ENCODE results near the gene HPCA.

DNA sequence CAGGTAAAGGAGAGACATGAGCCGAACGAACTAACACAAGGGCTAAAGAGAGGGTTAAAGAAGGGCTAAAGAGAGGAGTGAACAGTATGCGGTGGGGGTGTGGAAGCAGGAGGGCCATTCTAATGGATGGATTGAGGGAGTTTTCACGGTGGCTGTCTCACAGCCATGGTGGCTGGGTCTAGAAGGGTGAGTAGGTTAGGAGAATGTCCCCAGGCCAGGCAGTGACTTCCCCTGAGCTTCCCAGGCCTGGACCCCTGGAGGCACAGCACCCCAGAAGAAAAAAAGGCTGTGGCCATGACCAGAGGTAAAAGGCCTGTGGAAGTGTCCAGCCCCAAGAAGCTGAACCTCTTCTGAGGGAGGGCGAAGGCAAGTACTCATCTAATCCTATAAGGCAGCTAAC, 19.1 kb upstream of the HPCA start:
- TF ChIP-seq, protein P1, sequence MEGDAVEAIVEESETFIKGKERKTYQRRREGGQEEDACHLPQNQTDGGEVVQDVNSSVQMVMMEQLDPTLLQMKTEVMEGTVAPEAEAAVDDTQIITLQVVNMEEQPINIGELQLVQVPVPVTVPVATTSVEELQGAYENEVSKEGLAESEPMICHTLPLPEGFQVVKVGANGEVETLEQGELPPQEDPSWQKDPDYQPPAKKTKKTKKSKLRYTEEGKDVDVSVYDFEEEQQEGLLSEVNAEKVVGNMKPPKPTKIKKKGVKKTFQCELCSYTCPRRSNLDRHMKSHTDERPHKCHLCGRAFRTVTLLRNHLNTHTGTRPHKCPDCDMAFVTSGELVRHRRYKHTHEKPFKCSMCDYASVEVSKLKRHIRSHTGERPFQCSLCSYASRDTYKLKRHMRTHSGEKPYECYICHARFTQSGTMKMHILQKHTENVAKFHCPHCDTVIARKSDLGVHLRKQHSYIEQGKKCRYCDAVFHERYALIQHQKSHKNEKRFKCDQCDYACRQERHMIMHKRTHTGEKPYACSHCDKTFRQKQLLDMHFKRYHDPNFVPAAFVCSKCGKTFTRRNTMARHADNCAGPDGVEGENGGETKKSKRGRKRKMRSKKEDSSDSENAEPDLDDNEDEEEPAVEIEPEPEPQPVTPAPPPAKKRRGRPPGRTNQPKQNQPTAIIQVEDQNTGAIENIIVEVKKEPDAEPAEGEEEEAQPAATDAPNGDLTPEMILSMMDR (IDR thresholded peaks at IDR 0.05 in 8 of 11, conservative IDR thresholded peaks at IDR 0.05 in 3 of 11), result no peak
- TF ChIP-seq POLR2A (IDR thresholded peaks at IDR 0.05) (no peak), POLR2AphosphoS5 (IDR thresholded peaks at IDR 0.05) (no peak)
